Measurements from ENCODE around the gene UBE2F.

UBE2F gene

GRCh38 chr2:238003234-238004031 is 36.6 kb downstream of the UBE2F start:
- no peaks in the 10 kb centered on the region for H3K27me3 Mint-ChIP-seq
- H3K9me3 Mint-ChIP-seq = no peaks in the 10 kb centered on the region
- no peak overlapping the region for H3K4me3 Mint-ChIP-seq
- peaks cover 32% of the 10 kb centered on the region for H3K4me1 Mint-ChIP-seq (ENCODE audit: low read depth)
- intact Hi-C loops (cut with micrococcal nuclease) = no loop called here
- H3K36me3 Mint-ChIP-seq (ENCODE audit: low read depth) = peaks cover 83% of the 10 kb centered on the region
- no peak overlapping the region for H3K27ac Mint-ChIP-seq

GRCh38 chr2:238004077-238004830 is 37.4 kb downstream of the UBE2F start:
- intact Hi-C loops (cut with micrococcal nuclease) = no loop called here
- no peak overlapping the region for H3K27ac Mint-ChIP-seq
- no peaks in the 10 kb centered on the region for H3K9me3 Mint-ChIP-seq
- H3K36me3 Mint-ChIP-seq (ENCODE audit: low read depth) = peaks cover 88% of the 10 kb centered on the region
- no peaks in the 10 kb centered on the region for H3K27me3 Mint-ChIP-seq
- H3K4me3 Mint-ChIP-seq = no peak overlapping the region
- peaks cover 40% of the 10 kb centered on the region for H3K4me1 Mint-ChIP-seq (ENCODE audit: low read depth)

DNA sequence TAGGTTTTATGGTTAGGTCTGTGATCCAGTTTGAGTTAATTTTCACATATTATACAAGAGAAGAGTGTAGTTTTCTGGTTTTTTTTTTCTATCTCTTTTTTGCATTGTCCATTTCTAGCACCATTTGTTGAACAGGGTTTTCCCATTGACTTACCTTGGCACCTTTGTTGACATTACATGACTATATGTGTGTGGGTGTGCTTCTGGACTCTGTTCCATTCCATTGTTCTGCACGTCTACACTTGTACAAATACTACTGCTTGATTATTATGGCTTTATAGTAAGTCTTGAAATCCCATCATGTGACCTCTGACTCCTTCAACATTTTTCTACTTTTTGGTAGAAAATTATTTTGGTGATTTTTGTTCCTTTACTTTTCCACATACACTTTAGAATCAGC is 38.7 kb downstream of the UBE2F start:
- Mint-ChIP-seq H3K4me1 (ENCODE audit: low read depth) (peaks cover 47% of the 10 kb centered on the region), H3K4me3 (no peak overlapping the region), H3K27me3 (no peaks in the 10 kb centered on the region), H3K27ac (no peak overlapping the region), H3K36me3 (ENCODE audit: low read depth) (peaks cover 91% of the 10 kb centered on the region), H3K9me3 (no peaks in the 10 kb centered on the region)
- intact Hi-C loops (cut with micrococcal nuclease) = no loop called here

DNA sequence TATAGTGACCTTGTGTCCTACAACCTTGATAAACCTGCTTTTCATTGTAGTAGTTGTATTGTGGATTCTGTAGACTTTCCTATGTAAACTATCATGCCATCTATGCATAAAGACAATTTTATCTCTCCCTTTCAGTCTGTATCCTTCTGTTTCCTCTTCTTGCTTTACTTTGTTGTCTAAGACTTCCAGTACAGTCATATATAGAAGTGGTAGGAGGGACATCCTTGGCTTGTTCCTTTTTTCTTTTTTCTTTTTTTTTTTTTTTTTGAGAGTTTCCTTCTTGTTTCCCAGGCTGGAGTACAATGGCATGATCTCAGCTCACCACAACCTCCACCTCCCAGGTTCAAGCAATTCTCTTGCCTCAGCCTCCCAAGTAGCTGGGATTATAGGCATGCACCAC is 39.7 kb downstream of the UBE2F start:
- Mint-ChIP-seq H3K4me3 (no peak overlapping the region), H3K27me3 (no peaks in the 10 kb centered on the region), H3K4me1 (ENCODE audit: low read depth) (peaks cover 55% of the 10 kb centered on the region), H3K36me3 (ENCODE audit: low read depth) (peaks cover 92% of the 10 kb centered on the region), H3K9me3 (no peaks in the 10 kb centered on the region), H3K27ac (peak overlapping the region; percentile 64)
- intact Hi-C loops (cut with micrococcal nuclease) = no loop called here

- intact Hi-C loops (cut with micrococcal nuclease) = no loop called here
- Mint-ChIP-seq H3K9me3 (no peaks in the 10 kb centered on the region), H3K4me3 (no peak overlapping the region), H3K27me3 (no peaks in the 10 kb centered on the region), H3K36me3 (ENCODE audit: low read depth) (peaks cover 94% of the 10 kb centered on the region), H3K27ac (no peak overlapping the region), H3K4me1 (ENCODE audit: low read depth) (peaks cover 55% of the 10 kb centered on the region)
These were observed 41.1 kb downstream of the UBE2F start for GRCh38 chr2:238007924-238008323.

DNA sequence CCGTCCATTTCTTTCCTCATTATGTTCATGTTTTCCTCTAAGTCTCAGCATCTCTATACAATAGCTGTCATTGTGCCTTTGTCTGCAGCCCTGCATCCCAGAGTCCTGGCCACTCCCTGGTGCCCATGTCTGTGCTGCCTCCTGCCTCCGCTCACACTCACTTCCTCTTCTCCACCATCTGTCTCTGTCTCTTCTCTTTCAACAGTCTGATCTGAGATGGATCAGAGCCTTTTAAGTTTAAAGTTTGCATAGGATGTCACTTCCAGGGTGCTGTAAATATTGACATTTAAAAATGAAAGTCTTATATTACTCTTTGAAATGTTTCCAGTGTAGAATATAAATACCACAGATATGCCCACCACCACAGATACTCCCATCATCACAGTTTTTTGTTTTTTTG is 42.7 kb downstream of the UBE2F start:
- Mint-ChIP-seq H3K27me3 (no peaks in the 10 kb centered on the region), H3K4me3 (no peak overlapping the region), H3K36me3 (ENCODE audit: low read depth) (peaks cover 95% of the 10 kb centered on the region), H3K27ac (peak overlapping the region; percentile 1), H3K9me3 (no peaks in the 10 kb centered on the region), H3K4me1 (ENCODE audit: low read depth) (peaks cover 52% of the 10 kb centered on the region)
- intact Hi-C loops (cut with micrococcal nuclease) = no loop called here

DNA sequence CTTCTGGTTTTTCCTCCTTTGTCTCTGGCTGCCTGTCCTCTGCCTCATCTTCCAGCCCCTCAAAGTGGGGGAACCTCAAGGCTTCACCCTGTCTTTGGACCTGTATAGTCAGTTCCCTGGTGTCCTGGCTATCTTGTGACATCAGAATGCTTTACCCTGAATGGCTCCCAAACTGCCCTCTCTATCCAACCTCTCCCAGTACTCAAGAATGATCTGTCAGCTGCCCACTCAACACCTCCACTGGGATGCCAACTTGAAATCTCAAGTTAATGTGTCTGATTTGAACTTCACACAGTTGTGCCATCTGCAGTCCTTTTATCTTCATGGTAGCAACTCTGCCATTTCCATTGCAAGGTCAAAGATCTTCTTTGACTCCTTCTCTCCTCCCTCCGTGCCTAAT is 43.8 kb downstream of the UBE2F start:
- Mint-ChIP-seq H3K4me3 (no peak overlapping the region), H3K27me3 (no peaks in the 10 kb centered on the region), H3K9me3 (no peaks in the 10 kb centered on the region), H3K36me3 (ENCODE audit: low read depth) (peaks cover 89% of the 10 kb centered on the region), H3K4me1 (ENCODE audit: low read depth) (peaks cover 44% of the 10 kb centered on the region), H3K27ac (no peak overlapping the region)
- intact Hi-C loops (cut with micrococcal nuclease) = no loop called here

- Mint-ChIP-seq H3K27ac (no peak overlapping the region), H3K36me3 (ENCODE audit: low read depth) (peaks cover 91% of the 10 kb centered on the region), H3K9me3 (no peaks in the 10 kb centered on the region), H3K4me3 (no peak overlapping the region), H3K4me1 (ENCODE audit: low read depth) (peaks cover 24% of the 10 kb centered on the region), H3K27me3 (no peaks in the 10 kb centered on the region)
- intact Hi-C loops (cut with micrococcal nuclease) = no loop called here
These were observed 47.0 kb downstream of the UBE2F start for GRCh38 chr2:238013806-238014205.

GRCh38 chr2:238015705-238016104 is 48.9 kb downstream of the UBE2F start:
- Mint-ChIP-seq H3K27ac (peak overlapping the region; percentile 20), H3K27me3 (no peaks in the 10 kb centered on the region), H3K36me3 (ENCODE audit: low read depth) (peaks cover 92% of the 10 kb centered on the region)

GRCh38 chr2:238016526-238016925 is 49.7 kb downstream of the UBE2F start:
- Mint-ChIP-seq H3K27ac (no peak overlapping the region), H3K36me3 (ENCODE audit: low read depth) (peaks cover 92% of the 10 kb centered on the region), H3K9me3 (no peaks in the 10 kb centered on the region), H3K4me3 (no peak overlapping the region), H3K4me1 (ENCODE audit: low read depth) (peaks cover 4% of the 10 kb centered on the region), H3K27me3 (no peaks in the 10 kb centered on the region)
- intact Hi-C loops (cut with micrococcal nuclease) = no loop called here

More at GRCh38 chr2:238015705-238016104, 48.9 kb downstream of the UBE2F start:
- Mint-ChIP-seq H3K4me3 (no peak overlapping the region), H3K4me1 (ENCODE audit: low read depth) (peaks cover 11% of the 10 kb centered on the region), H3K9me3 (no peaks in the 10 kb centered on the region)
- intact Hi-C loops (cut with micrococcal nuclease) = no loop called here

- Mint-ChIP-seq H3K27me3 (no peaks in the 10 kb centered on the region), H3K27ac (no peak overlapping the region), H3K4me3 (no peak overlapping the region), H3K36me3 (ENCODE audit: low read depth) (peaks cover 90% of the 10 kb centered on the region), H3K9me3 (no peaks in the 10 kb centered on the region), H3K4me1 (ENCODE audit: low read depth) (peaks cover 12% of the 10 kb centered on the region)
- intact Hi-C loops (cut with micrococcal nuclease) = no loop called here
These were observed 53.1 kb downstream of the UBE2F start for GRCh38 chr2:238019962-238020361.

DNA sequence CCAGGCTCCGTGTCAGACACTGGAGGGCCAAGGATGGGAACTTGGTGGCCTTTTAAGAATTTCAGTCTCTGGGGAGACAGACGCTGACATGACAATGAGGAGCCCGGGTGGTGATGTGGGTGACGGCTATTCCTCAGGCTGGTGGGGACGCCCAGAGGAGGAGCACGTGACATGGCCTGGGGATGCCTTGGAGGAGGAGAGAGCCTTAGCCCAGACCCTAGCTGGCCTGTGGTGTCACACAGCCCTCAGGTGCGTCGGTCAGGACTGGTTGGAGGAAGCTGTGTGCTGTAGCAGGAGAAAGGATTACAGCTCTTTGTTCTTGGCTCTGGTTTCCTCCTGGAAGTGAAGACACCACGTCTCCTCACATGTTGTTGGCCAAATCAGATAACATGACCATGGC is 54.0 kb downstream of the UBE2F start:
- Mint-ChIP-seq H3K27ac (no peak overlapping the region), H3K36me3 (ENCODE audit: low read depth) (peaks cover 94% of the 10 kb centered on the region), H3K4me1 (ENCODE audit: low read depth) (peaks cover 21% of the 10 kb centered on the region), H3K9me3 (no peaks in the 10 kb centered on the region), H3K4me3 (no peak overlapping the region), H3K27me3 (no peaks in the 10 kb centered on the region)
- intact Hi-C loops (cut with micrococcal nuclease) = no loop called here

GRCh38 chr2:238021327-238021726 is 54.5 kb downstream of the UBE2F start:
- Mint-ChIP-seq H3K4me1 (ENCODE audit: low read depth) (peaks cover 26% of the 10 kb centered on the region), H3K27ac (no peak overlapping the region), H3K9me3 (no peaks in the 10 kb centered on the region), H3K36me3 (ENCODE audit: low read depth) (peaks cover 94% of the 10 kb centered on the region), H3K4me3 (no peak overlapping the region), H3K27me3 (no peaks in the 10 kb centered on the region)
- intact Hi-C loops (cut with micrococcal nuclease) = no loop called here

GRCh38 chr2:238022594-238023157 is 55.9 kb downstream of the UBE2F start:
- intact Hi-C loops (cut with micrococcal nuclease) = no loop called here
- H3K9me3 Mint-ChIP-seq = no peaks in the 10 kb centered on the region
- H3K36me3 Mint-ChIP-seq (ENCODE audit: low read depth) = peaks cover 94% of the 10 kb centered on the region
- H3K27me3 Mint-ChIP-seq = no peaks in the 10 kb centered on the region
- no peak overlapping the region for H3K4me3 Mint-ChIP-seq
- H3K4me1 Mint-ChIP-seq (ENCODE audit: low read depth) = peaks cover 35% of the 10 kb centered on the region
- H3K27ac Mint-ChIP-seq = no peak overlapping the region
